GM20431 (cell line): ENCODE measurements around the gene RNASET2.
"Not testable (repeated sequence)": the region's sequence is repeated elsewhere in the genome, so short reads cannot be mapped to it uniquely, and the experiment has no call there.

Source experiments
- in situ Hi-C: fragments of 300-500 bp; cut with MseI, MboI; formaldehyde crosslinking; loops from one replicate; pipeline ENCODE4 v1.15.0; 2020; ENCODE audit warnings: low sequenced_read_pairs; ENCODE audit not compliant: unreplicated experiment

RNASET2 gene

GRCh38 chr6:166907871-166908806, 48.2 kb downstream of the RNASET2 start:
- in situ Hi-C loops: no loop called here

- in situ Hi-C loops: no loop called here
Observed at GRCh38 chr6:166907373-166907841, 48.9 kb downstream of the RNASET2 start.

GRCh38 chr6:166906376-166907044, 49.8 kb downstream of the RNASET2 start:
- in situ Hi-C loops: no loop called here

- in situ Hi-C loops: no loop called here
Observed at GRCh38 chr6:166905505-166906134, 50.7 kb downstream of the RNASET2 start.

- in situ Hi-C loops: no loop called here
Observed at GRCh38 chr6:166905013-166905412, 51.3 kb downstream of the RNASET2 start.

DNA sequence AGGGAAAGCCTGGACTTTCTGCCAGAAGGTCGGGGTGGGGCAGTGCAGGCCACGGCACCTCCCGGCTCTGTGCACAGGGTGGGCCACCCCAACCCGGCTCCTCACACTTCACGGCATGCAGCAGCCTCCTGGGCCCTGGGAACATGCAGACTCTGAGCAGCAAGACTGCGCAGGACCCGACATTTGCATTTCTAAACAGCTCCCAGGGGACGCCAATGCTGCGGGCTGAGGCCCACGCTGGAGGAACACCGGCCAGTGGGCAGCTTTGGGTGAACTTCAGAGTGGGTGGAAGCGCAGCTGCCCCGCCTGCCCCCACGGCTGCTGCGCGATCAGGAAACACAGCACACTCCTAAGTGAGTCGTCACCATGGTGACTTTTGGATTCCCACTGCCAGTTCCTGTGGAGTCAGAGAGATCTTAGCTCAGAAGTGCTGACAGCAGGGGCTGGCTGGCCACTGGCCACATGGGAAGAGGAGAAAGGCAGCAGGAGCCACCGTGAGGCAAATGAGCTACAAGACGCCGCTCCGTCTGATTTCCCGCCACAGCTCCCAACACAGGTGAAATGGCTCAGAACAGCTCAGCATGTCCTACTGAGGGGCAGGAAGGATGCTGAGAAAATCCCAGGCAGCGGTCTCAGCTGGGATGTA, 52.1 kb downstream of the RNASET2 start:
- in situ Hi-C loops: no loop called here

GRCh38 chr6:166903500-166903899, 52.9 kb downstream of the RNASET2 start:
- in situ Hi-C loops: no loop called here

DNA sequence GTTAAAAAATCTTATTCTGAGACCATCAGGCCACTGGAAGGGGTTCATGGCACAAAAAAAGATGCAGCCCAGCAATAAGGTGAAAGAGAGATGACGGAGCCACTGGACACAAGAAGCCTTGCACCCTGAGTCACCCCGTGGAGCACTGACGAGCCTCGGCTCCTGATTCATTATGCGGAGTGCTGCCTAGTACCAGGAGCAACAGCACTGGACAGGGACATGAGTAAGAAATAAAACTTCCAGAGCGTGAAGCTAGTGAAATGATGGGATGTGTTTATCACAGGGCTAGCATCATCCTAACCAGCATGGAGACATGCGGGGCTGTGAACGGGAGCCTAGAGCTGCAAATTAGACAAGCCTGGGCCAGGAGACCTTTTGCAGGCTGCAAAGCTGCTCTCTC, 53.3 kb downstream of the RNASET2 start:
- in situ Hi-C loops: no loop called here

DNA sequence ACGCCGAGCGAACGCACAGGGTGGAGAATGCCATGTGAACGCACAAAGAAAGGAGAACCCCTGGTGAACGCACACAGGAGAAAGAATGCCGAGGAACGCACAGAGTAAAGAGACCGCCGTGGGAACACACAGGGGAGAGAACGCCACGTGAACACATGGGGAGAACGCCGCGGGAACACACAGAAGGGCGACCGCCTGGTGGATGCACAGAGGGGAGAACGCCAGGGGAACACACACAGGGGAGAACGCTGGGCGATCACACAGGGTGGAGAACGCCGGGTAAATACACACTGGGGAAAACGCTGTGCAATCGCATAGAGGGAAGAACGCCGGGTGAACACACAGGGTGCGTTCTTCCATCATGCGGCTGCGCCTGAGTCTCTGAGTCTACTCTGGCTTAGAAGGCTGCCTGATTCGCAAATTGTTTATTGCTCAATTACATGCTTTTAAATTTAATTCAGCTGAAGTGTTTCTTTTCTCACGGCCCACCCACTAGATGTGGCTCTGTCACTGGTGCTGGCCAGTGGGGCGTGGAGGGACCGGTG, 54.1 kb downstream of the RNASET2 start:
- in situ Hi-C loops: no loop called here

DNA sequence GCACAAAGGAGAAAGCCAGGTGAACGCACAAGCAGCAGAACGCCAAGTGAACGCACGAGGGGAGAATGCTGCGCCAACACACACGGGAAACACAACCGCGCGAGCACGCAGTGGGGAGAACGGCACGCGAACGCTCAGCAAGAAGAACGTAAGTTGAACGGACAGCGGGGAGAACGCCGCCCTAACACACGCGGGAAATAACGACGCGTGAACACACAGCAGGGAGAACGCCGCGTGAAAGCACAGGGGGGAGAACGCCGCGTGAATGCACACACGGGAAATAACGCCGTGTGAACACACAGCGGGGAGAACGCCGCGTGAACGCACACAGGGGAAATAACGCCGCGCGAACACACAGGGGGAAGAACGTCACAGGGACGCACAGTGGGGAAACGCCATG, 54.7 kb downstream of the RNASET2 start:
- in situ Hi-C loops: no loop called here

DNA sequence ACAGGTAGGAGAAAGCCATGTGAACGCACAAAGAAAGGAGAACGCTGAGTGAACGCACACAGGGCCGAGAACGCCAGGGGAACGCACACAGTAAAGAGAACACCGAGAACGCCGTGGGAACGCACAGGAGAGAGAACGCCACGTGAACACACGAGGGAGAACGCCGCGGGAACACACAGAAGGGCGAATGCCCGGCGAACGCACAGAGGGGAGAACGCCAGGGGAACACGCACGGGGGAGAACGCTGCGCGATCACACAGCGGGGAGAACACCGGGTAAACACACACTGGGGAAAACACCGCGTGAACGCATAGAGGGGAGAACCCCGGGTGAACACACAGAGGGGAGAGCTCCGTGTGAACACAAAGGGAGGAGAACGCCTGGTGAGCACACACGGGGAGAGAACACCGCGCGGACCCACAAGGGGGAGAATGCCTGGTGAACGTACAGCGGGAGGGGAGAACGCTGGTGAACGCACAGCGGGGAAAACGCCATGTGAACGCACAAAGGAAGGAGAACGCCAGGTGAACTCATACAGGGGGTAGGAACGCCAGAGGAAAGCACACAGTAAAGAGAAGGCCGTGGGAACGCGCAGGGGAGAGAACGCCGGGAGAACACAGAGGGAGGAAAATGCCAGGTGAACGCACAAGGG, 55.3 kb downstream of the RNASET2 start:
- in situ Hi-C loops: no loop called here

GRCh38 chr6:166900130-166900708, 56.1 kb downstream of the RNASET2 start:
- in situ Hi-C loops: no loop called here

DNA sequence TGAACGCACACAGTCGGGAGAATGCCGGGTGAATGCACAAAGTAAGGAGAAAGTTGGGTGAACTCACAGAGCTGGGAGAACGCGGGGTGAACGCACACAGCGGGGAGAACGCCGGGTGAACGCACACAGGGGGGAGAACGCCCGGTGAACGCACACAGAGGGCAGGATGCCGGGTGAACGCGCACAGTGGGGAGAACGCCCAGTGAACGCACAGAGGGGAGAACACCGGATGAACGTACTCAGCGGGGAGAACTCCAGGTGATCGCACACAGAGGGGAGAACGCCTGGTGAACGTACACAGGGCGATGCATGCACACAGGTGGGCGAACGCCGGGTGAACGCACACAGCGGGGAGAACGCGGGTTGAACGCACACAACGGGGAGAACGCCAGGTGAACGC, 57.4 kb downstream of the RNASET2 start:
- in situ Hi-C loops: no loop called here

DNA sequence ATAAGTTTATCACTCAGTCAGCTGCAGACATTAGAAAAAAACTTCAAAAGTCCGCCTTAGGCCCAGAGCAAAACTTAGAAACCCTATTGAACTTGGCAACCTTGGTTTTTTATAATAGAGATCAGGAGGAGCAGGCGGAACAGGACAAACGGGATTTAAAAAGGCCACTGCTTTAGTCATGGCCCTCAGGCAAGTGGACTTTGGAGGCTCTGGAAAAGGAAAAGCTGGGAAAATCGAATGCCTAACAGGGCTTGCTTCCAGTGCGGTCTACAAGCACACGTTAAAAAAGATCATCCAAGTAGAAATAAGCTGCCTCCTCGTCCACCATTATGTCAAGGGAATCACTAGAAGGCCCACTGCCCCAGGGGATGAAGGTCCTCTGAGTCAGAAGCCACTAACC, 61.7 kb downstream of the RNASET2 start:
- in situ Hi-C loops: not testable (repeated sequence)

GRCh38 chr6:166892472-166892871, 63.9 kb downstream of the RNASET2 start:
- in situ Hi-C loops: not testable (repeated sequence)

GRCh38 chr6:166886773-166887172, 69.6 kb downstream of the RNASET2 start:
- in situ Hi-C loops: not testable (repeated sequence)

GRCh38 chr6:166884958-166885357, 71.4 kb downstream of the RNASET2 start:
- in situ Hi-C loops: not testable (repeated sequence)

DNA sequence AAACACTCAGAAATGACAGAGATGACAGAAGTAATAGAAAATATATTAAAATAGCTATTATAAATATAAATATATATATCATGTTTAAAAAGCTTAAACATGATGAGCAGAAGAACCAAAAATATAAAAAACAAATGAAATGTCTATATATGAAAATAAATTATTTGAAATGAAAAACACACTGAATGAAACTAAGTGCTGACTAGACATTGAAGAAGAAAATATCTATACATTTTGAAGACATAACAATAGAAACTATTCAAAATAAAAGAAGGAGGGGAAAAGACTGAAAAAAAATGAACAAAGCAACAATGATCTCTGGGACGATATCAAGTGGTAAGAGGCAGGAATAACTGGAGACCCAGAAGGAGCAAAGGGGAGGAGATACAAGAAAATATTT, 76.8 kb downstream of the RNASET2 start:
- in situ Hi-C loops: no loop called here
